Fibroblast of lung (primary cell): ENCODE data around the gene MCTP2.
"Not testable (repeated sequence)": the region's sequence is repeated elsewhere in the genome, so short reads cannot be mapped to it uniquely, and the experiment has no call there.

Source experiments
- CTCF ChIP-seq, 2 donors: IDR thresholded peaks in 1 of 2; conservative IDR thresholded peaks in 1 of 2; 1 replicate in 1 of 2; 2 replicates in 1 of 2; pipeline ENCODE4 v1.5.1; 2011 to 2012; ENCODE audit warnings: low read length in 2 of 2, control low read depth in 1 of 2, inconsistent platforms in 1 of 2, low read depth in 1 of 2, mild to moderate bottlenecking in 1 of 2
- EZH2 ChIP-seq: IDR thresholded peaks from 2 replicates; pipeline ENCODE4 v1.5.1; 2012; ENCODE audit warnings: low read length, control low read depth, mild to moderate bottlenecking; ENCODE audit errors: missing control alignments

DNA sequence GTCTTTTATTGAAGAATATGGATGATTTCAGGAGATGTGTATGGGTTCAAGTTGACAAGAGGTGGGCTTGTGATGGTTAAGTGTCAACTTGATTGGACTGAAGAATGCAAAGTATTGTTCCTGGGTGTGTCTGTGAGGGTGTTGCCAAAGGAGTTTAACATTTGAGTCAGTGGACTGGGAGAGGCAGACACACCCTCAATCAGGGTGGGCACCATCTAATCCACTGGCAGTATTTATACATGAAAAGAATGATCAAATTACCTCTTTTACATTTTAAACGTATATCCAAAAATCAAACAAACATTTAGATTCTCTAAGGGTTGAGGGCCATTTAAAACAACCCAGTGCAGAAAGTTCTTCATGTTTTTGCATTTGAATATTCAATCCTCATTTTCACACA is 262.2 kb downstream of the MCTP2 start:
- not testable (repeated sequence) for TF ChIP-seq EZH2; CTCF (conservative IDR thresholded peaks at IDR 0.05 in 1 of 2, IDR thresholded peaks at IDR 0.05 in 1 of 2; ENCODE audit: low read depth in 1 of 2, low read length in 2 of 2)
